Activated naive CD4-positive, alpha-beta T cell treated with anti-CD3 and anti-CD28 coated beads, Interleukin-2, amount 10 ng/mL, durations not matched to agents 7 days and 5 days (primary cell): ENCODE results near the gene SLC10A7.

ENCODE experiments used
- CTCF ChIA-PET: fragments of 350-600 bp; sonication (Branson Sonifier 250); formaldehyde crosslinking; loops from one replicate; lab custom pipeline; 2021; ENCODE audit warnings: antibody characterized with exemption; lab: Charles Lee
- DNase-seq: peaks from one replicate; pipeline ENCODE4 v3.0.0-alpha.2; 2020
- H3K27ac Mint-ChIP-seq: one replicate; pipeline ENCODE4 v1.8.0; 2021; ENCODE audit warnings: mild to moderate bottlenecking, moderate library complexity, mixed read lengths
- H3K27me3 Mint-ChIP-seq: one replicate; pipeline ENCODE4 v1.8.0; 2021; ENCODE audit warnings: mild to moderate bottlenecking, mixed read lengths
- H3K36me3 Mint-ChIP-seq: one replicate; pipeline ENCODE4 v1.8.0; 2021; ENCODE audit warnings: mixed read lengths
- H3K4me1 Mint-ChIP-seq: one replicate; pipeline ENCODE4 v1.8.0; 2021; ENCODE audit warnings: mixed read lengths
- H3K4me3 Mint-ChIP-seq: one replicate; pipeline ENCODE4 v1.8.0; 2021; ENCODE audit warnings: mild to moderate bottlenecking, moderate library complexity, mixed read lengths
- H3K9me3 Mint-ChIP-seq: one replicate; pipeline ENCODE4 v1.8.0; 2021; ENCODE audit warnings: mixed read lengths

The SLC10A7 gene, protein sequence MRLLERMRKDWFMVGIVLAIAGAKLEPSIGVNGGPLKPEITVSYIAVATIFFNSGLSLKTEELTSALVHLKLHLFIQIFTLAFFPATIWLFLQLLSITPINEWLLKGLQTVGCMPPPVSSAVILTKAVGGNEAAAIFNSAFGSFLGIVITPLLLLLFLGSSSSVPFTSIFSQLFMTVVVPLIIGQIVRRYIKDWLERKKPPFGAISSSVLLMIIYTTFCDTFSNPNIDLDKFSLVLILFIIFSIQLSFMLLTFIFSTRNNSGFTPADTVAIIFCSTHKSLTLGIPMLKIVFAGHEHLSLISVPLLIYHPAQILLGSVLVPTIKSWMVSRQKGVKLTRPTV

GRCh38 chr4:146521541-146522097 lies at the start of gene SLC10A7:
SLC10A7 (minus strand) TSS chr4:146521940; CDS start chr4:146521717, 223 bp downstream.
- Mint-ChIP-seq H3K27me3 (no peaks in the 10 kb centered on the region), H3K36me3 (no peaks in the 10 kb centered on the region), H3K4me3 (no peak within 1 kb of the TSS), H3K27ac (no peak within 1 kb of the TSS), H3K4me1 (peaks cover 20% of the 10 kb centered on the region), H3K9me3 (no peaks in the 10 kb centered on the region)
- CTCF ChIA-PET: no interaction called here
- peak; percentile 82 for DNase-seq

- CTCF ChIA-PET: interaction anchor here (1.1 kb wide), 1 partner anchor 13 kb away, joined by 3 read pairs; no protein-coding TSS in a partner anchor
- no peak for DNase-seq
- H3K27ac Mint-ChIP-seq: no peak overlapping the region
Measured at GRCh38 chr4:146567396-146567795, 45.7 kb upstream of the SLC10A7 start.

GRCh38 chr4:146564492-146564891 lies 42.8 kb upstream of the SLC10A7 start:
- Mint-ChIP-seq H3K4me3 (no peak overlapping the region), H3K27me3 (no peaks in the 10 kb centered on the region), H3K27ac (no peak overlapping the region), H3K4me1 (no peaks in the 10 kb centered on the region), H3K9me3 (no peaks in the 10 kb centered on the region), H3K36me3 (no peaks in the 10 kb centered on the region)
- no peak for DNase-seq
- CTCF ChIA-PET: no interaction called here

More at GRCh38 chr4:146567396-146567795, 45.7 kb upstream of the SLC10A7 start:
- H3K9me3 Mint-ChIP-seq: no peaks in the 10 kb centered on the region
- H3K4me1 Mint-ChIP-seq: no peaks in the 10 kb centered on the region
- H3K36me3 Mint-ChIP-seq: no peaks in the 10 kb centered on the region
- H3K27me3 Mint-ChIP-seq: no peaks in the 10 kb centered on the region
- H3K4me3 Mint-ChIP-seq: no peak overlapping the region

- Mint-ChIP-seq H3K36me3 (no peaks in the 10 kb centered on the region), H3K4me1 (no peaks in the 10 kb centered on the region), H3K9me3 (no peaks in the 10 kb centered on the region), H3K27ac (no peak overlapping the region), H3K27me3 (no peaks in the 10 kb centered on the region), H3K4me3 (no peak overlapping the region)
- DNase-seq: no peak
- CTCF ChIA-PET: no interaction called here
Measured at GRCh38 chr4:146550161-146550560, 28.4 kb upstream of the SLC10A7 start.

DNA sequence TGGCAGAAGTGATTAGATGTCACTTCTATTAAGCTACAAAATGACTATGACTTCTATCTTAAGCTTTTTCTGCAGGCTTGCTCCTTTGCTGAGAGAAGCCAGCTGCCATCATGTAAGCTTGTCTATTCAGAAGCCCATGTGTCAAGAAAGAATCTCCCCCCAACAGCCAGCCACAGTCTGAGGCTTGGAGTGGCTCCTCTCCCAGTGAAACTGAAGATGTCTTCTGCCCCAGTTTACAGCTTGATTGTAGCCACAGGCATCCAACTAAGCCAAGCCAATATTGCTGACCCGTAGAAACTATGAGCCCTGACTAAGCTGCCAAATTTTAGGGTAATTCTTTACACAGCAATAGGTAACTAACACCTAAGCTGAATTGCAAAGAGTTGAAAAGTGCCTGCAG lies 26.7 kb upstream of the SLC10A7 start:
- H3K4me3 Mint-ChIP-seq: no peak overlapping the region
- H3K9me3 Mint-ChIP-seq: peaks cover 2% of the 10 kb centered on the region
- no peak overlapping the region for H3K27ac Mint-ChIP-seq
- CTCF ChIA-PET: no interaction called here
- DNase-seq: no peak
- no peaks in the 10 kb centered on the region for H3K4me1 Mint-ChIP-seq
- H3K27me3 Mint-ChIP-seq: no peaks in the 10 kb centered on the region
- H3K36me3 Mint-ChIP-seq: no peaks in the 10 kb centered on the region

- CTCF ChIA-PET: no interaction called here
- DNase-seq: no peak
- Mint-ChIP-seq H3K4me3 (no peak overlapping the region), H3K27me3 (peaks cover 3% of the 10 kb centered on the region), H3K9me3 (peaks cover 5% of the 10 kb centered on the region), H3K4me1 (no peaks in the 10 kb centered on the region), H3K27ac (no peak overlapping the region), H3K36me3 (no peaks in the 10 kb centered on the region)
Measured at GRCh38 chr4:146545102-146545501, 23.4 kb upstream of the SLC10A7 start.

- H3K27ac Mint-ChIP-seq: no peak overlapping the region
- H3K36me3 Mint-ChIP-seq: no peaks in the 10 kb centered on the region
- H3K4me1 Mint-ChIP-seq: no peaks in the 10 kb centered on the region
- no peaks in the 10 kb centered on the region for H3K27me3 Mint-ChIP-seq
- CTCF ChIA-PET: interaction anchor here (1.4 kb wide), 1 partner anchor 11 kb away, joined by 3 read pairs; no protein-coding TSS in a partner anchor
- no peaks in the 10 kb centered on the region for H3K9me3 Mint-ChIP-seq
- no peak for DNase-seq
- H3K4me3 Mint-ChIP-seq: no peak overlapping the region
Measured at GRCh38 chr4:146534178-146534577, 12.4 kb upstream of the SLC10A7 start.

DNA sequence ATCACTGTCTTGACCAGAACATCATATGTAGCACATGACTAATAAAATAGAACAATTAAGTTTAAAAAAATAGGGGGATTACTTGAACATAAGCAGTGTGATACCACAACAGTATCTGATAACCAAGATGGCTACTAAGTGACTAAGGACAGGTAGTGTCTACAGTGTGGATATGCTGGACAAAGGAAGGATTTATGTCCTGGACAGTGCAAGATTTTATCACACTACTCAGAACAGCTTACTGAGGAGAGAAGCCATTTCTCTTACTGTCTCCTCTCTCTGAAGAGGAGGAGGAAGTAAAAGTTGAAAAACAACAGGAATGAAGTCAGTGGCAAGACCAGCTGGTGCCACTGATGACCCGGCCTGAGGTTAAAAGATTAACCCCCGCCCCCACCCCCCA lies 4.0 kb upstream of the SLC10A7 start:
- H3K9me3 Mint-ChIP-seq: no peaks in the 10 kb centered on the region
- CTCF ChIA-PET: no interaction called here
- no peaks in the 10 kb centered on the region for H3K36me3 Mint-ChIP-seq
- H3K27ac Mint-ChIP-seq: no peak overlapping the region
- H3K4me1 Mint-ChIP-seq: peaks cover 12% of the 10 kb centered on the region
- H3K27me3 Mint-ChIP-seq: no peaks in the 10 kb centered on the region
- no peak for DNase-seq
- H3K4me3 Mint-ChIP-seq: no peak overlapping the region

- Mint-ChIP-seq H3K27me3 (no peaks in the 10 kb centered on the region), H3K36me3 (no peaks in the 10 kb centered on the region), H3K9me3 (no peaks in the 10 kb centered on the region), H3K4me1 (peaks cover 12% of the 10 kb centered on the region), H3K4me3 (no peak overlapping the region), H3K27ac (no peak overlapping the region)
- CTCF ChIA-PET: no interaction called here
- DNase-seq: no peak
Measured at GRCh38 chr4:146524663-146525062, 2.9 kb upstream of the SLC10A7 start.

DNA sequence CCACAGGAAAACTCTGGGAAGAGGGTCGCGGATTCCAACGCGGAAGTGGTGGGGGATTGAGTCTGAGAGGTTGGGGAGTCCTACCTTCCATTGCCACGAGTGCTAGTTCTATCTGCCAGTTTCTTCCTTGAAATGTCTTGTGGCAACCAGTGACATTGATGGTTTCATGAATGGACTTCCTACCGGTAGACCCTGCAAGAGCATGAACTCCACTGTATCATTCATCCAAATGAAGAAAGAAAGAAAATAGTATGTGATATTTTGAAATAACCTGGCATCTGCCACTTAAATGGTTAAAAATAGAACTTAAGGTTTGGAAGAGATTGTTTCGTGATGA lies 1.1 kb upstream of the SLC10A7 start:
- no peak overlapping the region for H3K4me3 Mint-ChIP-seq
- peaks cover 20% of the 10 kb centered on the region for H3K4me1 Mint-ChIP-seq
- no peaks in the 10 kb centered on the region for H3K27me3 Mint-ChIP-seq
- CTCF ChIA-PET: interaction anchor here (1.1 kb wide), 1 partner anchor 12 kb away, joined by 3 read pairs; no protein-coding TSS in a partner anchor
- no peak overlapping the region for H3K27ac Mint-ChIP-seq
- DNase-seq: no peak
- H3K9me3 Mint-ChIP-seq: no peaks in the 10 kb centered on the region
- no peaks in the 10 kb centered on the region for H3K36me3 Mint-ChIP-seq

DNA sequence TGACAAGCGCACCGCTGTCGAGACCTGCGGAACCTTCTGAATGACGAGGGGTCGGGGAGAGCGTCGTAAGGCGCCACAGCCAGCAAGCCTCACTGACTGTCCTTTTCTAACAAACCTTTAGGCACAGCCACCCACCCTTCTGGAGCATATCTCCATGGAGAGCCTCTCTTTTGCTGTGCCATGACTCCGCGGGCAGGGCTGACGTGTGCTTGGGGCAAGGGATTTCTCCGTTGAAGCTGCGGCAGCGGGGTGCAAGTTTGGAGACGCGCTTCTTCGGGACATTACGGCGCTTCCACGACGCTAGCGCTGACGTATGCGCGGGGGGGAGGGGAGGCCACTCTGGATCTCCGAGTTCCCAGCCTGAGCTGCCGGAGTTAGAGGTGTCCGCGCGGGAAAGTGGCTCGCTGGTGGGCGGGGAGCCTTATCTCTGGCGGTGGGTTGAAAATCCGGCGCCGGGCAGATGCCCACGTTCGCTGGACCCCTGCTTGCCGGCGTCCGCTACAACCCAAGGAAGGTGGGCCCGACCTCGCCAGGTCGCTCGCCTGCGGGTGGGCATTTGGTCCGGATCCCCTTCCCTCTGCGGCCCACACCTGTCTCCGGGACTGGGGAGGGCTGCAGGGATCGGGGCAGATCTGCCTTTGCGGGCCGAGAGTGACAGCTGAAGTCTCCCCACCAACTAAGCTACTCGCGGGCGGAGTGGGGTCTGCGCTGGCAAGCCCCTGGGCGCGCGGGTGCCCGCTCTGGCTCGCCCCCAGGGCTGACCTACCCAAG lies 543 bp upstream of the SLC10A7 start:
- Mint-ChIP-seq H3K4me1 (peaks cover 20% of the 10 kb centered on the region), H3K27ac (no peak overlapping the region), H3K4me3 (no peak overlapping the region), H3K27me3 (no peaks in the 10 kb centered on the region), H3K36me3 (no peaks in the 10 kb centered on the region), H3K9me3 (no peaks in the 10 kb centered on the region)
- DNase-seq: peak; percentile 90
- CTCF ChIA-PET: no interaction called here

DNA sequence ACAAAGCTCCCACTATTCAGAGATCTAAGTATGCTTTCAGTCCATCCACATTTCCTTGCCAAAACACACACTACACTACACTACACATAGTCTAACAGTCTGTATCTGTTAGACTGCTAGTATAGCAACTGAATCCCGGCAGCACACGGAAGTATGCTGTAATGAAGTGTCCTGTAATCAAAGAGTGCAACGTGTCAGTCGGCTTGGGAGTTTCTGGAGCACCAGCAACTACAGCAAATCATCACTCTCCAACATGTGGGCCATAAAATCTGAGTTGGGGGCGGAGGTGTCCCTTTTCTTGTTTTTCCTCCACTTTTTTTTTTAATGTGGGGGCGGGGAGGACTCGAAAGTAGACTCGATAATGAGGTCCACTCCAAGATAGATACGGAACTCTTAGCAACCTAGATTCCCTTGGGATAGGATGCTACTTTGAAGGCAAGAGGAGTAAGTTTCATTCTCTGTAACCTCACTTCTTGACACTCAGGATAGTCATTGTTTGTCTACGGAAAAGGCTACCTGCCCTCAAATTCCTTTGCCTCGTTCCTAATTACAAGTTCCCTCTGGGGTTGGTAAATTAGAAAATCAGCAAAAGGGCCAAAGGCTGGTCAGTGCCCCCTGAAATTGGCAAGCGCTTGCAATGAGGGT lies 722 bp downstream of the SLC10A7 start:
- DNase-seq: peak; percentile 50
- CTCF ChIA-PET: no interaction called here
- Mint-ChIP-seq H3K27me3 (no peaks in the 10 kb centered on the region), H3K9me3 (no peaks in the 10 kb centered on the region), H3K4me3 (no peak overlapping the region), H3K4me1 (peaks cover 20% of the 10 kb centered on the region), H3K36me3 (peaks cover 2% of the 10 kb centered on the region), H3K27ac (no peak overlapping the region)

DNA sequence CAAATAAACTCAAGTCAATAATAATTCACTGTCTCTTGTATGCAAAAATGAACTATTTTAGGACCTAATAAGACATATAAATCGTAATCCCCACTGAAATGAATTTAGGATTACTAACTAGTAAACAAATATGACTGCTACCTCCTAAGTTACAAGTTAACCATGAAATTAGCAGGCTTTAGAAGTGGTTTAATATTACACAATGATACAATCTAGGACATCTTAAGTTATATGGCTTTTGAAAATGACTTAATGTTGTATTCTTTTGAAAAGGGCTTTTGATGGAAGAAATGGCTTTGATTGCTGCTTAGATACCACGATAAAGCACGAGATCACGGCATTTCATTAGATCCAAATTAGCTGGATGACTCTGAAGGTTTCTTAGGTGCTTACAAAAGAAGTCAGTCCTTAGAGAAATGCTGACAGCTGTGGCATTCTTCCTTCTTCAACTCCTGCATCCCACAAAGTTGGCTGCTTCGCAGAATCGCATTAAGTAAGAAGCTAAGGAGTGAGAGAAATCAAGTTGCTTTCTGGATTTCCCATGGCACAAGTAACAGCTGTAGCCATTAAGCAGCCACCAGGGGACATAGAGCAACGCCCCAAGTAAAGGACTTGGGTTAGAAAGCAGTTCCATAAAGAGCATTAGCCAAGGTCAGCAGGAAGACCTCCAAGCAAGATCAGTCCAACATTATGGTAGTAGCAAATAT lies 6.9 kb downstream of the SLC10A7 start:
- CTCF ChIA-PET: no interaction called here
- H3K4me1 Mint-ChIP-seq: peaks cover 8% of the 10 kb centered on the region
- H3K27me3 Mint-ChIP-seq: no peaks in the 10 kb centered on the region
- no peaks in the 10 kb centered on the region for H3K9me3 Mint-ChIP-seq
- DNase-seq: no peak
- H3K4me3 Mint-ChIP-seq: no peak overlapping the region
- H3K36me3 Mint-ChIP-seq: peaks cover 13% of the 10 kb centered on the region
- no peak overlapping the region for H3K27ac Mint-ChIP-seq

- Mint-ChIP-seq H3K4me1 (peaks cover 5% of the 10 kb centered on the region), H3K27ac (no peak overlapping the region), H3K4me3 (no peak overlapping the region), H3K9me3 (no peaks in the 10 kb centered on the region), H3K36me3 (peaks cover 19% of the 10 kb centered on the region), H3K27me3 (no peaks in the 10 kb centered on the region)
- DNase-seq: no peak
- CTCF ChIA-PET: no interaction called here
Measured at GRCh38 chr4:146513548-146513947, 8.2 kb downstream of the SLC10A7 start.
